WTC11 (cell line): Measurements from ENCODE around the gene PHLDB2. TPM values are rescaled to one million over a fixed set of nuclear protein-coding genes. Genes with fewer than 3 reads are reported as not detected.

Experiments used
- ATAC-seq: fragments of 200-7000 bp; cut with Tn5 transposase; 2 replicates; pipeline ENCODE4 v1.10.0; 2021; ENCODE audit warnings: mild to moderate bottlenecking, moderate library complexity
- CTCF ChIA-PET: fragments of 300-600 bp; sonication (Branson Sonifier 250); formaldehyde crosslinking; loops from one replicate; lab custom pipeline; 2021; ENCODE audit warnings: antibody characterized with exemption; lab: Charles Lee
- POLR2A ChIA-PET: fragments of 350-600 bp; sonication (Branson Sonifier 250); formaldehyde crosslinking; loops from one replicate; lab custom pipeline; 2021; ENCODE audit warnings: antibody characterized with exemption; lab: Charles Lee
- DNase-seq: peaks from one replicate; pipeline ENCODE4 v3.0.0; 2021; ENCODE audit warnings: low spot score
- H3K27ac Mint-ChIP-seq: 2 replicates; pipeline ENCODE4 v1.8.0; 2021; ENCODE audit warnings: mixed read lengths
- H3K27me3 Mint-ChIP-seq: 2 replicates; pipeline ENCODE4 v1.8.0; 2021; ENCODE audit warnings: low read depth, mild to moderate bottlenecking, moderate library complexity, mixed read lengths
- H3K36me3 Mint-ChIP-seq: 2 replicates; pipeline ENCODE4 v1.8.0; 2021; ENCODE audit warnings: mixed read lengths
- H3K4me1 Mint-ChIP-seq: 2 replicates; pipeline ENCODE4 v1.8.0; 2022; ENCODE audit warnings: mixed read lengths
- H3K4me3 Mint-ChIP-seq: 2 replicates; pipeline ENCODE4 v1.8.0; 2021; ENCODE audit warnings: mild to moderate bottlenecking, moderate library complexity, mixed read lengths
- H3K9me3 Mint-ChIP-seq: 2 replicates; pipeline ENCODE4 v1.8.0; 2021; ENCODE audit warnings: mixed read lengths
- AFF4 ChIP-seq: sonication (generic); formaldehyde crosslinking; IDR thresholded peaks from 2 replicates; pipeline ENCODE4 v1.8.1; 2023; ENCODE audit warnings: mild to moderate bottlenecking, missing genetic modification reagents, borderline replicate concordance
- ARID4B ChIP-seq: sonication (generic); formaldehyde crosslinking; IDR thresholded peaks from 2 replicates; pipeline ENCODE4 v1.8.0; 2023; ENCODE audit warnings: missing genetic modification reagents, mild to moderate bottlenecking, borderline replicate concordance
- CDX4 ChIP-seq: fragments of 250-450 bp; sonication (Bioruptor Pico); IDR thresholded peaks from 2 replicates; pipeline ENCODE4 v1.9.0; 2021; ENCODE audit warnings: moderate library complexity, mild to moderate bottlenecking, inconsistent platforms, borderline replicate concordance
- HMGXB4 ChIP-seq: sonication (generic); formaldehyde crosslinking; IDR thresholded peaks from 2 replicates; pipeline ENCODE4 v1.8.1; 2023; ENCODE audit warnings: mild to moderate bottlenecking, moderate library complexity, missing genetic modification reagents
- IRF2 ChIP-seq: sonication (generic); formaldehyde crosslinking; IDR thresholded peaks from 2 replicates; pipeline ENCODE4 v1.8.0; 2022; ENCODE audit warnings: low read depth, missing genetic modification reagents, borderline replicate concordance
- JAZF1 ChIP-seq: fragments of 250-450 bp; sonication (Bioruptor Pico); IDR thresholded peaks from 2 replicates; pipeline ENCODE4 v1.9.0; 2021; ENCODE audit warnings: moderate library complexity, mild to moderate bottlenecking, inconsistent platforms
- JUN ChIP-seq: sonication (generic); formaldehyde crosslinking; IDR thresholded peaks from 2 replicates; pipeline ENCODE4 v1.8.0; 2023; ENCODE audit warnings: mild to moderate bottlenecking, missing genetic modification reagents
- NR3C1 ChIP-seq: sonication (generic); formaldehyde crosslinking; conservative IDR thresholded peaks from 2 replicates; pipeline ENCODE4 v1.8.1; 2023; ENCODE audit warnings: low read depth, mild to moderate bottlenecking, missing genetic modification reagents
- SP1 ChIP-seq: sonication (generic); formaldehyde crosslinking; conservative IDR thresholded peaks from 2 replicates; pipeline ENCODE4 v1.8.1; 2022; ENCODE audit warnings: missing genetic modification reagents
- ZMAT4 ChIP-seq: fragments of 250-450 bp; sonication (Bioruptor Pico); IDR thresholded peaks from 2 replicates; pipeline ENCODE4 v1.9.0; 2021; ENCODE audit warnings: mild to moderate bottlenecking
- ZNF425 ChIP-seq: fragments of 250-450 bp; sonication (Bioruptor Pico); conservative IDR thresholded peaks from 2 replicates; pipeline ENCODE4 v1.9.0; 2021; ENCODE audit warnings: mild to moderate bottlenecking
- total RNA-seq: library from RNA; stranded (reverse); gene quantifications from 3 replicates; pipeline ENCODE4 v1.2.3, GENCODE V29; 2021

PHLDB2 gene
- total RNA-seq, 1 experiment from 2014 or later: 40.3 TPM

- H3K4me3 Mint-ChIP-seq: no peak overlapping the region
- H3K4me1 Mint-ChIP-seq: peaks cover 36% of the 10 kb centered on the region
- no peak for TF ChIP-seq JAZF1 (CRISPR knock-in tag)
- TF ChIP-seq NR3C1 (CRISPR knock-in tag): no peak
- no peak for TF ChIP-seq ZNF425 (CRISPR knock-in tag)
- no peak overlapping the region for H3K27ac Mint-ChIP-seq
- POLR2A ChIA-PET: no interaction called here
- no peaks in the 10 kb centered on the region for H3K9me3 Mint-ChIP-seq
- H3K27me3 Mint-ChIP-seq: peaks cover 28% of the 10 kb centered on the region
- ATAC-seq (no peak), DNase-seq (no peak)
- peaks cover 46% of the 10 kb centered on the region for H3K36me3 Mint-ChIP-seq
- CTCF ChIA-PET: no interaction called here
Observed at GRCh38 chr3:111923095-111923771, 64.2 kb downstream of the PHLDB2 start.

- ChIA-PET CTCF (no interaction called here), POLR2A (no interaction called here)
- Mint-ChIP-seq H3K4me1 (peaks cover 36% of the 10 kb centered on the region), H3K4me3 (no peak overlapping the region), H3K9me3 (no peaks in the 10 kb centered on the region)
- DNase-seq: no peak
- no peak for ATAC-seq
- TF ChIP-seq ARID4B (CRISPR knock-in tag): no peak
- TF ChIP-seq CDX4 (CRISPR knock-in tag): no peak
- TF ChIP-seq, all 79 proteins: peak for 0
- H3K27me3 Mint-ChIP-seq: peaks cover 22% of the 10 kb centered on the region
- H3K27ac Mint-ChIP-seq: no peak overlapping the region
- peaks cover 40% of the 10 kb centered on the region for H3K36me3 Mint-ChIP-seq
Observed at GRCh38 chr3:111923806-111924205, 64.7 kb downstream of the PHLDB2 start.

GRCh38 chr3:111924283-111924682 lies 65.2 kb downstream of the PHLDB2 start:
- no peak overlapping the region for H3K27ac Mint-ChIP-seq

GRCh38 chr3:111926266-111926676 lies 67.2 kb downstream of the PHLDB2 start:
- ChIA-PET CTCF (interaction anchor here (1.6 kb wide), 1 partner anchor 88 kb away, joined by 5 read pairs; no protein-coding TSS in a partner anchor), POLR2A (no interaction called here)
- 0 out of 2 replicates have a peak, but pooled peaks have one; percentile 20 for ATAC-seq
- TF ChIP-seq HMGXB4 (CRISPR knock-in tag) (no peak), JUN (no peak), ZMAT4 (no peak), AFF4 (CRISPR knock-in tag) (no peak), IRF2 (no peak), SP1 (CRISPR knock-in tag) (no peak)

More at GRCh38 chr3:111924283-111924682, 65.2 kb downstream of the PHLDB2 start:
- POLR2A ChIA-PET: no interaction called here
- Mint-ChIP-seq H3K27me3 (peaks cover 17% of the 10 kb centered on the region), H3K36me3 (peaks cover 35% of the 10 kb centered on the region), H3K4me3 (no peak overlapping the region), H3K9me3 (no peaks in the 10 kb centered on the region), H3K4me1 (peaks cover 32% of the 10 kb centered on the region)
- no peak for TF ChIP-seq ZMAT4
- CTCF ChIA-PET: no interaction called here
- no peak for DNase-seq
- no peak for ATAC-seq

More at GRCh38 chr3:111926266-111926676, 67.2 kb downstream of the PHLDB2 start:
- Mint-ChIP-seq H3K27ac (no peak overlapping the region), H3K4me3 (no peak overlapping the region), H3K27me3 (no peaks in the 10 kb centered on the region; the same call in 1 of the 2 replicates), H3K36me3 (peaks cover 17% of the 10 kb centered on the region), H3K9me3 (no peaks in the 10 kb centered on the region), H3K4me1 (peaks cover 29% of the 10 kb centered on the region)
- no peak for DNase-seq
